Psoas muscle (tissue), 8 donors: ENCODE measurements around the gene YES1. TPM values are rescaled to one million over a fixed set of nuclear protein-coding genes. Genes with fewer than 3 reads are reported as not detected.
"Not testable (repeated sequence)": the region's sequence is repeated elsewhere in the genome, so short reads cannot be mapped to it uniquely, and the experiment has no call there.

Experiments used
- ATAC-seq, 4 donors: fragments of 200-7000 bp; cut with Tn5 transposase; one replicate each; pipeline ENCODE4 v1.9.1; 2020; ENCODE audit warnings: moderate library complexity in 3 of 4, mild to moderate bottlenecking in 2 of 4
- DNase-seq, 2 donors: peaks; one replicate each; pipeline ENCODE4 v3.0.0-alpha.2; 2020
- H3K27ac ChIP-seq: fragments of 200-600 bp; one replicate; pipeline ENCODE4 v1.8.0; 2022
- H3K27me3 ChIP-seq, 3 donors: fragments of 200-600 bp in 1 of 3; one replicate each; pipeline versions ENCODE4 v1.6.1 to v1.8.0; 2013 to 2022; ENCODE audit warnings: low read length in 2 of 3, mild to moderate bottlenecking in 2 of 3, moderate library complexity in 1 of 3; ENCODE audit not compliant: insufficient read depth in 3 of 3
- H3K36me3 ChIP-seq, 2 donors: fragments of 200-600 bp in 1 of 2; one replicate each; pipeline versions ENCODE4 v1.6.1 to v1.8.0; 2013 to 2022; ENCODE audit warnings: low read depth in 1 of 2, mild to moderate bottlenecking in 1 of 2, moderate library complexity in 1 of 2; ENCODE audit not compliant: insufficient read depth in 1 of 2
- H3K4me1 ChIP-seq: fragments of 200-600 bp; one replicate; pipeline ENCODE4 v1.8.0; 2022
- H3K4me3 ChIP-seq: fragments of 200-600 bp; one replicate; pipeline ENCODE4 v1.8.0; 2022; ENCODE audit warnings: mild to moderate bottlenecking
- H3K9me3 ChIP-seq: fragments of 200-600 bp; one replicate; pipeline ENCODE4 v1.8.0; 2022
- WGBS, 3 donors: extraction: QIAGEN DNeasy Blood & Tissue Kit; methylation state at CpG; one replicate each; pipeline versions ENCODE4 v1.1.6 to v1.1.7; 2013; 5-methylcytosine and 5-hydroxymethylcytosine counted together
- intact Hi-C, 2 donors: fragments of 100-400 bp; cut with DNase I; formaldehyde crosslinking; loops; one replicate each; pipeline versions ENCODE4 v1.11.0 to v1.14.2; 2022
- polyA plus RNA-seq, 3 donors: library from polyadenylated mRNA; stranded (reverse); fragments of 200-250 nt; gene quantifications; one replicate each; pipeline ENCODE4 v1.2.3, GENCODE V29; 2013
- total RNA-seq, 4 donors: library from RNA; stranded (reverse); fragmentation: NEBNext Ultra II Directional in 2 of 4; extraction: Animal tissue kit (Norgen Biotek cat#: 25700) in 2 of 4; gene quantifications; one replicate each; pipeline versions ENCODE4 v1.2.1 to v1.2.4, GENCODE V29; 2021 to 2023
- TF ChIP-seq, protein P1 (sequence below): fragments of 200-600 bp; IDR thresholded peaks from one replicate; pipeline ENCODE4 v1.8.0; 2022; ENCODE audit warnings: antibody characterized with exemption
- donor health status: healthy with polysubstance abuse.
- donor health status: DM: no; HTN: no; CAD: no; lungs with moderate emphysema.
- donor health status: Bipolar disorder and iron deficiency.
- donor health status: healthy.
- donor health status: DM: yes; HTN: yes; CAD: no.
- donor health status: DM: no; HTN: no; CAD: no.
- donor health status: DM: no; HTN: no; CAD: no.
- donor health status: DM: yes; HTN: yes; CAD: no.

YES1 gene
- total and polyA plus RNA-seq, 7 donors: 8.7 to 29.5 (median 14.6) TPM

DNA sequence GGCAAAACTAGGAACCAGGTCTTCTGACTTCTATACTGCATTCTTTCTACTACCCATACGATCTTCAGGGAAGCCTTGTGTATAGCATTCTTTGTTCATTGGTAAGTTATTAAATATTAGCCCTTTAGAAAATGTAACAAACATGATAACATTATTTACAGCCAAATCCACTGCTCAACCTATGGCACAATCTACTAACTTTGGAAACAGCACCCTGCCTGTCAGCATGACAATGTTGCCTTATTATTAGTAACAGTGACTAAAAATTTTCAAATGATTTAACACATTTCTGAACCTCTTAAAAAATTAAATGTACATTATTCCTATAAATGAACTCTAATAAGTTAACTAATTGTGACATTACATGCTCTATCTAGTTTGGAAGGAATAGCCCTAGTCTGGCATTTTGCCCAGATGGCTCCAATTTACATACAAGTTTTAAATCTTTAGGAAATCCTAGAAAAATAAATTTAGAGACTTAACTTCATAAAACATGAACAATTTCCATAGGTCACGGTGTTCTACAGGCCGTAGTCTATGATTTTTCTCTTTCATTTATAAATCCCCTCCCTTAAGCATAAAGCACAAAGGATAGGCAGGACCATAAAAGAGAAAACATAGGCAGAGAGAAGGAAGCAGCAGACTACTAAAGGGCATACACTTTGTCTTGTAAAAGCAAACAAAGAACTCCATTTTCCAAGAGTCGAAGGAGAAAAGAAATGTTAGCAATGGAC lies 33.7 kb downstream of the YES1 start:
- Histone ChIP-seq H3K27ac (no peak overlapping the region), H3K9me3 (no peaks in the 10 kb centered on the region), H3K4me1 (peaks cover 9% of the 10 kb centered on the region), H3K27me3 (no peaks in the 10 kb centered on the region), H3K36me3 (no peaks in the 10 kb centered on the region), H3K4me3 (no peak overlapping the region)
- WGBS, 3 donors: 70 to 79% (median 72%) methylated on average over 4 of the region's 4 CpGs
- DNase-seq (no peak), ATAC-seq (peak in 2 of 4 donors; percentile 59 to 72)
- TF ChIP-seq, protein P1, sequence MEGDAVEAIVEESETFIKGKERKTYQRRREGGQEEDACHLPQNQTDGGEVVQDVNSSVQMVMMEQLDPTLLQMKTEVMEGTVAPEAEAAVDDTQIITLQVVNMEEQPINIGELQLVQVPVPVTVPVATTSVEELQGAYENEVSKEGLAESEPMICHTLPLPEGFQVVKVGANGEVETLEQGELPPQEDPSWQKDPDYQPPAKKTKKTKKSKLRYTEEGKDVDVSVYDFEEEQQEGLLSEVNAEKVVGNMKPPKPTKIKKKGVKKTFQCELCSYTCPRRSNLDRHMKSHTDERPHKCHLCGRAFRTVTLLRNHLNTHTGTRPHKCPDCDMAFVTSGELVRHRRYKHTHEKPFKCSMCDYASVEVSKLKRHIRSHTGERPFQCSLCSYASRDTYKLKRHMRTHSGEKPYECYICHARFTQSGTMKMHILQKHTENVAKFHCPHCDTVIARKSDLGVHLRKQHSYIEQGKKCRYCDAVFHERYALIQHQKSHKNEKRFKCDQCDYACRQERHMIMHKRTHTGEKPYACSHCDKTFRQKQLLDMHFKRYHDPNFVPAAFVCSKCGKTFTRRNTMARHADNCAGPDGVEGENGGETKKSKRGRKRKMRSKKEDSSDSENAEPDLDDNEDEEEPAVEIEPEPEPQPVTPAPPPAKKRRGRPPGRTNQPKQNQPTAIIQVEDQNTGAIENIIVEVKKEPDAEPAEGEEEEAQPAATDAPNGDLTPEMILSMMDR: no peak
- intact Hi-C loops: no loop called here

GRCh38 chr18:777021-777420 lies 35.0 kb downstream of the YES1 start:
- Histone ChIP-seq H3K36me3 (no peaks in the 10 kb centered on the region), H3K4me1 (peaks cover 9% of the 10 kb centered on the region), H3K9me3 (no peaks in the 10 kb centered on the region), H3K27ac (no peak overlapping the region), H3K4me3 (no peak overlapping the region), H3K27me3 (no peaks in the 10 kb centered on the region)
- intact Hi-C loops: no loop called here
- TF ChIP-seq, protein P1: no peak
- no peak for ATAC-seq
- WGBS, 3 donors: 70 to 78% (median 76%) methylated on average over 1 of the region's 1 CpG
- DNase-seq: no peak

DNA sequence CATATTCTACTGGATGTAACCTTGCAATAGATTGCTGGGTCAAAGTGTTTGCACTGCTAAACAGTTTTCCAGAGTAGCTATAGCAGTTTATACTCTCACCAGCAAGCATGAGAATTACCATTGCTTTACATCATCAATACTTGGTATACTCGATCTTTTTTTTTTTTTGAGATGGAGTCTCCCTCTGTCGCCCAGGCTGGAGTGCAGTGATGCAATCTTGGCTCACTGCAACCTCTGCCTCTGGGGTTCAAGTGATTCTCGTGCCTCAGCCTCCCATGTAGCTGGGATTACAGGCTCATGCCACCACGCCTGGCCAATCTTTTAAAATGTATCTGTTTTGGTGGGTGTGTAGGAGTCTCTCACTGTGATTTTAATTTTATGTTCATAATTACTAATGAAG lies 36.0 kb downstream of the YES1 start:
- DNase-seq, H3K36me3 ChIP-seq, ATAC-seq, H3K27ac ChIP-seq, H3K4me3 ChIP-seq, intact Hi-C loops, H3K9me3 ChIP-seq, H3K27me3 ChIP-seq, H3K4me1 ChIP-seq: not testable (repeated sequence)
- WGBS, 3 donors: 81 to 88% (median 84%) methylated on average over 4 of the region's 4 CpGs

DNA sequence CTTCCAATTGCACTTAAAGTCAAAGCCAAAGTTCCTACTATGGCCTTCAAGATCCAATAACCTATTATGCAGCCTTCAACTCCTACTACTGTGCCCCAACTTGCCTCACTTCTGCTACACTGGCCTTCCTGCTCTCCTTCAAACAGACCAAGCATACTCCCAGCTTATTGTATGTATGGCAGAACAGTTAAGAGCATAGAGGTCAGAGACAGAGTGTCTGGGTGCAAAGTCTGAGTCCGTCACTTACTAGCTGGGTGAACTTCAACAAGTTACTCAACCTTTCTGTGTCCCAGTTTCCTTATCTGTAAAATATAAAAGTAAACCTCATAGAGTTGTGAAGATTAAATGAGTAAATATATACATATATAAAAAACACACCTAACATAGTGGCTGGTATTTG lies 37.2 kb downstream of the YES1 start:
- DNase-seq: no peak
- Histone ChIP-seq H3K4me1 (peaks cover 9% of the 10 kb centered on the region), H3K27me3 (no peaks in the 10 kb centered on the region), H3K9me3 (no peaks in the 10 kb centered on the region), H3K36me3 (no peaks in the 10 kb centered on the region), H3K4me3 (no peak overlapping the region), H3K27ac (no peak overlapping the region)
- intact Hi-C loops: no loop called here
- 100% methylated on average over 1 of the region's 1 CpG for WGBS, 3 donors
- TF ChIP-seq, protein P1: no peak
- no peak for ATAC-seq

- ATAC-seq: no peak
- TF ChIP-seq, protein P1: no peak
These were observed 37.9 kb downstream of the YES1 start for GRCh38 chr18:773980-774624.

More at GRCh38 chr18:773980-774624, 37.9 kb downstream of the YES1 start:
- Histone ChIP-seq H3K4me1 (peaks cover 9% of the 10 kb centered on the region), H3K9me3 (no peaks in the 10 kb centered on the region), H3K4me3 (no peak overlapping the region), H3K27ac (no peak overlapping the region), H3K36me3 (no peaks in the 10 kb centered on the region), H3K27me3 (no peaks in the 10 kb centered on the region)
- no peak for DNase-seq
- intact Hi-C loops: loop anchor here in 1 of 2 donors (2.0 kb wide), 1 partner anchor 25 kb away; no protein-coding TSS in a partner anchor
- 95 to 97% (median 96%) methylated on average over 14 of the region's 14 CpGs for WGBS, 3 donors
